DND-41 (cell line): ENCODE measurements around the gene TMEM269.

Experiments
- ATAC-seq: fragments of 200-7000 bp; cut with Tn5 transposase; 3 replicates; pipeline ENCODE4 v1.9.1; 2021; ENCODE audit warnings: low read depth; ENCODE audit not compliant: insufficient read depth
- DNase-seq: peaks from one replicate; pipeline ENCODE4 v3.0.0-alpha.2; 2020
- H2AFZ ChIP-seq: 2 replicates; pipeline ENCODE4 v1.6.0; 2012; ENCODE audit warnings: low read depth, low read length
- H3K27ac ChIP-seq: 2 replicates; pipeline ENCODE4 v1.5.1; 2012; ENCODE audit warnings: low read length, inconsistent platforms
- H3K27me3 ChIP-seq: fragments of 200-600 bp; sonication (generic); 2 replicates; pipeline ENCODE4 v1.6.0; 2012; ENCODE audit warnings: low read length, mild to moderate bottlenecking, inconsistent platforms; ENCODE audit not compliant: insufficient read depth, poor library complexity
- H3K36me3 ChIP-seq: 2 replicates; pipeline ENCODE4 v1.5.1; 2012; ENCODE audit warnings: low read length, inconsistent platforms; ENCODE audit not compliant: insufficient read depth
- H3K4me1 ChIP-seq: 2 replicates; pipeline ENCODE4 v1.5.1; 2012; ENCODE audit warnings: mild to moderate bottlenecking, low read length; ENCODE audit not compliant: insufficient read depth
- H3K4me2 ChIP-seq: 2 replicates; pipeline ENCODE4 v1.6.0; 2012; ENCODE audit warnings: mild to moderate bottlenecking, moderate library complexity, low read length, inconsistent platforms; ENCODE audit not compliant: insufficient read depth
- H3K4me3 ChIP-seq, 2 experiments: fragments of 200-600 bp in 1 of 2; shearing (Covaris generic) in 1 of 2; 2 replicates each; pipeline ENCODE4 v1.5.1; 2012 to 2016; ENCODE audit warnings: inconsistent platforms in 2 of 2, low read length in 2 of 2, mild to moderate bottlenecking in 2 of 2, low read depth in 1 of 2, moderate library complexity in 1 of 2
- H3K79me2 ChIP-seq: 2 replicates; pipeline ENCODE4 v1.6.0; 2012; ENCODE audit warnings: low read length, inconsistent platforms; ENCODE audit not compliant: insufficient read depth
- H3K9ac ChIP-seq: 2 replicates; pipeline ENCODE4 v1.6.0; 2012; ENCODE audit warnings: low read depth, mild to moderate bottlenecking, inconsistent platforms, low read length, moderate library complexity
- H3K9me3 ChIP-seq: 2 replicates; pipeline ENCODE4 v1.5.1; 2012; ENCODE audit warnings: low read length, moderate library complexity, mild to moderate bottlenecking, inconsistent platforms; ENCODE audit not compliant: insufficient read depth, severe bottlenecking
- H4K20me1 ChIP-seq: 2 replicates; pipeline ENCODE4 v1.6.0; 2012; ENCODE audit warnings: low read length; ENCODE audit not compliant: insufficient read depth
- EZH2 ChIP-seq: IDR thresholded peaks from 3 replicates; pipeline ENCODE4 v1.6.1; 2012; ENCODE audit warnings: borderline replicate concordance, low read depth, mild to moderate bottlenecking, moderate library complexity, low read length, inconsistent platforms; ENCODE audit not compliant: severe bottlenecking
- TF ChIP-seq, protein P1 (sequence below): IDR thresholded peaks from 2 replicates; pipeline ENCODE4 v1.5.1; 2012; ENCODE audit warnings: borderline replicate concordance, low read length, moderate library complexity, mild to moderate bottlenecking; ENCODE audit not compliant: poor library complexity, severe bottlenecking; ENCODE audit errors: extremely low read depth

The TMEM269 gene

DNA sequence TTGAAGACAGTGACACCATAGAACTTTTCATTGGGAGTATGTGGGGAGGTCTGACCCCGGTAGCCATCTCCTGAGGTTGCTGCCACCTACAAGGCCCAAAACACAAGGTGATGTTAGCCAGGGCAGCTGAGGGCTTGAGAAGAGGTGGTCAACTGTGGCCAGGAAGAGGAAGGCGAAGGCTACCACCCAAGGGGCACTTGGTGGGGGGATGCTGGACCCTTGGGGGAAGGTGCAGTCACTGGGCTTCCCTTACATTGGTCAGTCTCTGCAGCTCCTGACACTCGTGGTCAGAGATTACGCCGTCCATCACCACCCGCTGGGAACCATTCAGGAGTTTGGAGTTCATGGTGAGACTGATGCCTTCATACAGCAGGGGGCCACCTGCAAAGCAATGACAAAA is 32.5 kb upstream of the TMEM269 start:
- no peak for ATAC-seq
- no peaks in the 10 kb centered on the region for H3K27me3 ChIP-seq
- H3K36me3 ChIP-seq, result peaks cover 87% of the 10 kb centered on the region
- H3K4me3 ChIP-seq, result no peak overlapping the region
- no peak for TF ChIP-seq EZH2
- TF ChIP-seq, protein P1, sequence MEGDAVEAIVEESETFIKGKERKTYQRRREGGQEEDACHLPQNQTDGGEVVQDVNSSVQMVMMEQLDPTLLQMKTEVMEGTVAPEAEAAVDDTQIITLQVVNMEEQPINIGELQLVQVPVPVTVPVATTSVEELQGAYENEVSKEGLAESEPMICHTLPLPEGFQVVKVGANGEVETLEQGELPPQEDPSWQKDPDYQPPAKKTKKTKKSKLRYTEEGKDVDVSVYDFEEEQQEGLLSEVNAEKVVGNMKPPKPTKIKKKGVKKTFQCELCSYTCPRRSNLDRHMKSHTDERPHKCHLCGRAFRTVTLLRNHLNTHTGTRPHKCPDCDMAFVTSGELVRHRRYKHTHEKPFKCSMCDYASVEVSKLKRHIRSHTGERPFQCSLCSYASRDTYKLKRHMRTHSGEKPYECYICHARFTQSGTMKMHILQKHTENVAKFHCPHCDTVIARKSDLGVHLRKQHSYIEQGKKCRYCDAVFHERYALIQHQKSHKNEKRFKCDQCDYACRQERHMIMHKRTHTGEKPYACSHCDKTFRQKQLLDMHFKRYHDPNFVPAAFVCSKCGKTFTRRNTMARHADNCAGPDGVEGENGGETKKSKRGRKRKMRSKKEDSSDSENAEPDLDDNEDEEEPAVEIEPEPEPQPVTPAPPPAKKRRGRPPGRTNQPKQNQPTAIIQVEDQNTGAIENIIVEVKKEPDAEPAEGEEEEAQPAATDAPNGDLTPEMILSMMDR, result no peak
- no peaks in the 10 kb centered on the region for H3K79me2 ChIP-seq
- H3K9me3 ChIP-seq, result no peaks in the 10 kb centered on the region
- no peak for DNase-seq
- H3K4me2 ChIP-seq, result no peak overlapping the region
- no peak overlapping the region for H2AFZ ChIP-seq
- no peak overlapping the region for H3K27ac ChIP-seq
- H3K4me1 ChIP-seq, result no peaks in the 10 kb centered on the region
- no peak overlapping the region for H3K9ac ChIP-seq
- H4K20me1 ChIP-seq, result no peaks in the 10 kb centered on the region

DNA sequence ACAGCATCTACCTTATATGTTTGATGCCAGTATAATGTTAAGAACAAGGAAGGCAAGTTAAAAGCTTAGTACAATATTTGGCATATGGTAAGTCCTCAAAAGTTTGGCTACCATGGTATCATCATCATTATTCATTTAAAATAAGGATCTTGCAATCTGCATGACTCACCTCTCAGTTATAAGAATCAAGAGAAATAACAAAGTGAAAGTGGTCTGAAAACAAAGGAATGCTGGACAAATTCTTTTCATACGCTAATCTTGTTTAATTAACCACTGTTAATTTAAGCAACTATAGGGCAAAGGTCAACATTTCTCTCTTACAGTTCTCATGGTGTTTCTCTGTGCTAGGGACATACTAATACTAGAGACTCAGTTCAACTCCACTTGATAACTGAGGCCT is 31.7 kb upstream of the TMEM269 start:
- H3K9me3 ChIP-seq, result no peaks in the 10 kb centered on the region
- no peaks in the 10 kb centered on the region for H3K79me2 ChIP-seq
- H3K4me1 ChIP-seq, result no peaks in the 10 kb centered on the region
- no peak overlapping the region for H3K4me2 ChIP-seq
- TF ChIP-seq, protein P1, result no peak
- TF ChIP-seq EZH2, result no peak
- H3K27ac ChIP-seq, result no peak overlapping the region
- no peaks in the 10 kb centered on the region for H4K20me1 ChIP-seq
- H3K36me3 ChIP-seq, result peaks cover 87% of the 10 kb centered on the region
- H3K4me3 ChIP-seq, result no peak overlapping the region
- no peak overlapping the region for H3K9ac ChIP-seq
- H2AFZ ChIP-seq, result no peak overlapping the region
- ATAC-seq, result no peak
- no peaks in the 10 kb centered on the region for H3K27me3 ChIP-seq
- no peak for DNase-seq

DNA sequence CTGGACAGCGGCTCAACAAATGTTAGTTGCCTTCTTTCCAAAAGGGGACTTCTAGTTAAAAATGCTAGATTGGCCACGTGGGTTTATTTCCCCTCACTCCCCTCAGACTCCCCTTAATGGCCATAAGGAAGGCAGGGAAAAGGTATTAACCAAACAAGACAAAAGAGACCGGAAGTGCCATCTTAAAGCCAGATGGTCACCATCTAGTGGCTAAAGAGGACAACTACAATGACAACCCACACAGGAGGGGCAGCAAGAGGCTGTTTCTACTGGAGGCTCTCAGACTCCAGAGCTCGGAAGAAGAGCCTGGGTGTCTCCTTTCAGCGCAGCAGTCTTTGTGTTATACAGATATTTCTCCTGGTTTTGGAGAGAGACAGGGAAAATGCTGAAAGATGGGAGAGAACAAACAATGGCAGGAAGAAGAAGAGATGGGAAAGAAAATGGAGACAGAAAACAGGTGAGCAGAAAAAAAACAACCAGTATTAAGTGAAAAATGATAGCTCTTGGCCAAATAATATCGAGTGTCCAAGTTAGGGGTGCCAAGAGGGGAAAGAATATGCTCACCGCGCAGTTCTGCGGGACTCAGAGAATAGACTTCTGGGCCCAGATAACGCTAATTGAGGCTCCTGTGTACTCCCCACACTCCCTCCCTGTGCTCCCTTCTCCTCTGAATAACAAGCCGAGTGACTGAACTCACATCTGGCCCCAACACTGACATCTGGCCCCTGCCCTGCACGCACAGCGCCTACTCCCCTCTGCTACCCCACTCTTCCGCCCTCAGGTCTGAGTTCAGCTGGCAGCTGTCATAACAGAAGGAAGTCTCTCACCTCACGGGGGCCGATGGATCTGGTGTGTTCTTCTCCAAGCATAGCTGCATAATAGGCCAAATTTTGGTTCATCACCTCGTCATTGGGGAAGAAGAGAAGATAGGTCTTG is 27.6 kb upstream of the TMEM269 start:
- DNase-seq (peak; percentile 21), ATAC-seq (0 out of 3 replicates have a peak, but pooled peaks have one; percentile 58)
- no peaks in the 10 kb centered on the region for H3K9me3 ChIP-seq
- H3K36me3 ChIP-seq, result peaks cover 80% of the 10 kb centered on the region
- H3K27me3 ChIP-seq, result no peaks in the 10 kb centered on the region
- H4K20me1 ChIP-seq, result no peaks in the 10 kb centered on the region
- H3K4me3 ChIP-seq, result no peak overlapping the region
- no peak overlapping the region for H3K4me2 ChIP-seq
- no peak overlapping the region for H2AFZ ChIP-seq
- no peaks in the 10 kb centered on the region for H3K4me1 ChIP-seq
- TF ChIP-seq, protein P1, result peak; percentile 65
- no peak for TF ChIP-seq EZH2
- H3K79me2 ChIP-seq, result no peaks in the 10 kb centered on the region
- no peak overlapping the region for H3K27ac ChIP-seq
- no peak overlapping the region for H3K9ac ChIP-seq
